ENCODE measurements around the gene EPHA8.

- TF ChIP-seq MEF2D (CRISPR knock-in tag; IDR thresholded peaks at IDR 0.05) = no peak
- TF ChIP-seq SP1 (IDR thresholded peaks at IDR 0.05) = no peak
- TF ChIP-seq SP1 (CRISPR knock-in tag; IDR thresholded peaks at IDR 0.05) = no peak
- TF ChIP-seq ONECUT2 (CRISPR knock-in tag; IDR thresholded peaks at IDR 0.05) = no peak
- no peak for TF ChIP-seq REL (CRISPR knock-in tag; conservative IDR thresholded peaks at IDR 0.05)
- no peak for TF ChIP-seq CTCF (CRISPR knock-in tag; IDR thresholded peaks at IDR 0.05)
- no peak for TF ChIP-seq JUN (CRISPR knock-in tag; IDR thresholded peaks at IDR 0.05)
- TF ChIP-seq MAX (IDR thresholded peaks at IDR 0.05) = no peak
- no peak for TF ChIP-seq KDM1A (CRISPR knock-in tag; IDR thresholded peaks at IDR 0.05)
- no peak for TF ChIP-seq ZNF414 (CRISPR knock-in tag; IDR thresholded peaks at IDR 0.05)
- no peak for TF ChIP-seq ZNF329 (CRISPR knock-in tag; IDR thresholded peaks at IDR 0.05; ENCODE audit: low read depth)
- no peak for TF ChIP-seq ZNF326 (CRISPR knock-in tag; IDR thresholded peaks at IDR 0.05; ENCODE audit: borderline replicate concordance)
- TF ChIP-seq FOXP1 (IDR thresholded peaks at IDR 0.05) = no peak
- TF ChIP-seq FOXP1 (CRISPR knock-in tag; IDR thresholded peaks at IDR 0.05) = no peak
- TF ChIP-seq ZFX (CRISPR knock-in tag; IDR thresholded peaks at IDR 0.05; ENCODE audit: low read depth) = no peak
Observed at GRCh38 chr1:22570140-22570909, 7.0 kb downstream of the EPHA8 start.
